Mesenchymal stem cell (in vitro differentiated cells and primary cell): ENCODE data around the gene OGFOD2.
A peak's percentile ranks its signal among the peaks of the same experiment; 100 is the strongest.

Source experiments
- DNase-seq: peaks from one replicate; pipeline ENCODE4 v3.0.0-alpha.2; 2013
- H2AFZ ChIP-seq: one replicate; pipeline ENCODE4 v1.6.1; 2013; ENCODE audit warnings: low read depth, mild to moderate bottlenecking, control low read depth, inconsistent platforms, low read length, moderate library complexity
- H2AK5ac ChIP-seq: 2 replicates; pipeline ENCODE4 v1.6.1; 2013; ENCODE audit warnings: low read length, moderate library complexity, mild to moderate bottlenecking, inconsistent platforms; ENCODE audit not compliant: severe bottlenecking
- H2BK120ac ChIP-seq: one replicate; pipeline ENCODE4 v1.6.1; 2013; ENCODE audit warnings: low read depth, mild to moderate bottlenecking, inconsistent platforms, low read length, moderate library complexity
- H2BK12ac ChIP-seq, 2 experiments: one replicate each; pipeline ENCODE4 v1.6.1; 2013; ENCODE audit warnings: inconsistent platforms in 2 of 2, low read length in 2 of 2, mild to moderate bottlenecking in 2 of 2, moderate library complexity in 2 of 2, control low read depth in 1 of 2
- H2BK15ac ChIP-seq: one replicate; pipeline ENCODE4 v1.6.1; 2013; ENCODE audit warnings: mild to moderate bottlenecking, low read depth, inconsistent platforms; ENCODE audit not compliant: poor library complexity, severe bottlenecking
- H2BK5ac ChIP-seq: 2 replicates; pipeline ENCODE4 v1.6.1; 2013; ENCODE audit warnings: low read depth, mild to moderate bottlenecking, low read length, control low read depth, inconsistent platforms; ENCODE audit not compliant: poor library complexity, severe bottlenecking
- H3K14ac ChIP-seq, 2 experiments: one replicate each; pipeline ENCODE4 v1.6.1; 2013; ENCODE audit warnings: inconsistent platforms in 2 of 2, low read length in 2 of 2, control low read depth in 1 of 2, mild to moderate bottlenecking in 1 of 2, moderate library complexity in 1 of 2
- H3K18ac ChIP-seq, 2 experiments: one replicate each; pipeline ENCODE4 v1.6.1; 2013; ENCODE audit warnings: inconsistent platforms in 2 of 2, low read length in 2 of 2, control low read depth in 1 of 2, low read depth in 1 of 2, mild to moderate bottlenecking in 1 of 2
- H3K23ac ChIP-seq, 2 experiments: one replicate each; pipeline ENCODE4 v1.6.1; 2013; ENCODE audit warnings: inconsistent platforms in 2 of 2, low read length in 2 of 2, mild to moderate bottlenecking in 2 of 2, moderate library complexity in 2 of 2, control low read depth in 1 of 2
- H3K27ac ChIP-seq: 2 replicates; pipeline ENCODE4 v1.5.1; 2013; ENCODE audit warnings: mild to moderate bottlenecking, moderate library complexity, low read length, control low read depth, inconsistent platforms; ENCODE audit not compliant: poor library complexity, severe bottlenecking
- H3K27me3 ChIP-seq, 2 experiments: 2 replicates each; pipeline versions ENCODE4 v1.6.1 to v1.7.0; 2013; ENCODE audit warnings: low read length in 2 of 2, mild to moderate bottlenecking in 2 of 2, moderate library complexity in 2 of 2, control low read depth in 1 of 2, inconsistent platforms in 1 of 2; ENCODE audit not compliant: control insufficient read depth in 1 of 2, insufficient read depth in 1 of 2
- H3K36me3 ChIP-seq, 2 experiments: 2 replicates each; pipeline versions ENCODE4 v1.6.1 to v1.7.0; 2013; ENCODE audit warnings: low read length in 2 of 2, control low read depth in 1 of 2, inconsistent platforms in 1 of 2, low read depth in 1 of 2, mild to moderate bottlenecking in 1 of 2; ENCODE audit not compliant: insufficient read depth in 2 of 2, control insufficient read depth in 1 of 2
- H3K4ac ChIP-seq, 2 experiments: one replicate each; pipeline ENCODE4 v1.6.1; 2013; ENCODE audit warnings: inconsistent platforms in 2 of 2, low read length in 2 of 2, mild to moderate bottlenecking in 2 of 2, moderate library complexity in 2 of 2, control low read depth in 1 of 2, low read depth in 1 of 2
- H3K4me1 ChIP-seq: 2 replicates; pipeline ENCODE4 v1.6.1; 2013; ENCODE audit warnings: low read depth, low read length, control low read depth; ENCODE audit not compliant: control insufficient read depth, insufficient read depth
- H3K4me2 ChIP-seq: 2 replicates; pipeline ENCODE4 v1.6.1; 2013; ENCODE audit warnings: low read length, mild to moderate bottlenecking, inconsistent platforms; ENCODE audit not compliant: poor library complexity, severe bottlenecking
- H3K4me3 ChIP-seq, 2 experiments: 2 replicates each; pipeline versions ENCODE4 v1.5.1 to v1.7.0; 2013; ENCODE audit warnings: low read length in 2 of 2, mild to moderate bottlenecking in 2 of 2, control low read depth in 1 of 2, low read depth in 1 of 2; ENCODE audit not compliant: insufficient read depth in 1 of 2
- H3K79me1 ChIP-seq: replicated peaks from 2 replicates; pipeline ENCODE4 v1.6.1; 2013; ENCODE audit warnings: mild to moderate bottlenecking, control low read depth, low read length, inconsistent platforms; ENCODE audit not compliant: poor library complexity, severe bottlenecking
- H3K9ac ChIP-seq: 2 replicates; pipeline ENCODE4 v1.7.0; 2013; ENCODE audit warnings: mild to moderate bottlenecking, low read length, moderate library complexity
- H3K9me3 ChIP-seq: 2 replicates; pipeline ENCODE4 v1.7.0; 2013; ENCODE audit warnings: mild to moderate bottlenecking, low read length; ENCODE audit not compliant: control insufficient read depth
- H4K8ac ChIP-seq: one replicate; pipeline ENCODE4 v1.6.1; 2013; ENCODE audit warnings: inconsistent platforms, mild to moderate bottlenecking, low read length, moderate library complexity
- H4K91ac ChIP-seq: one replicate; pipeline ENCODE4 v1.6.1; 2013; ENCODE audit warnings: mild to moderate bottlenecking, low read length, inconsistent platforms
- WGBS: methylation state at CpG from one replicate; pipeline ENCODE4 v1.1.7; 2013; ENCODE audit warnings: mixed read lengths; 5-methylcytosine and 5-hydroxymethylcytosine counted together

Gene OGFOD2

DNA sequence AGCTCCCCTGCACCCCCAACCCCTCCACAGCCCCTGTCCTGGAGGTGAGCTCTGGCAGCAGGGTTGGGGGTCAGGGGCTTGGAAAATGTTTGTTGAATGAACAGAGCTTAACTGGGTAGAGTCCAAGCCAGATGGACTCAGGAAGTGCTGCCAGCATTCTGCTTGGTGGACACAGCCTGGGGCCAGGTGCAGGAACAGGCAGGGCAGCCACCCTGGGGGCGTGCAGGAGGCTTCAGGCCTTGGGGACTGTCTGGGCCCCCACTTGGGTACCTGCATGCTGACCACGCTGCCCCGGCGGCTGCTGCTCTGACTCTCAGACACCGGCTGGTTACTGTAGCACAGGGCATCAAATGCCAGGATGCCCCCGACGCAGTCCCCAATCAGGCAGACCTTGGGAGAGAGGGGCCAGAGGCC is 21.2 kb downstream of the OGFOD2 start:
- no peak overlapping the region for H2BK120ac ChIP-seq
- no peak overlapping the region for H3K23ac ChIP-seq
- H3K36me3 ChIP-seq = peaks cover 25 to 51% of the 10 kb centered on the region in 2 experiments
- no peak overlapping the region for H4K8ac ChIP-seq
- H3K27ac ChIP-seq = no peak overlapping the region
- peaks cover 5% of the 10 kb centered on the region for H3K4me1 ChIP-seq
- no peaks in the 10 kb centered on the region for H3K79me1 ChIP-seq
- no peak for DNase-seq
- no peaks in the 10 kb centered on the region for H3K27me3 ChIP-seq
- no peak overlapping the region for H3K18ac ChIP-seq
- H3K4ac ChIP-seq = no peak overlapping the region
- no peak overlapping the region for H2BK15ac ChIP-seq
- no peak overlapping the region for H4K91ac ChIP-seq
- H2BK12ac ChIP-seq = no peak overlapping the region
- H2BK5ac ChIP-seq = no peak overlapping the region
- no peak overlapping the region for H2AK5ac ChIP-seq
- no peak overlapping the region for H2AFZ ChIP-seq
- H3K14ac ChIP-seq = no peak overlapping the region
- no peak overlapping the region for H3K4me2 ChIP-seq
- 96% methylated on average over 7 of the region's 7 CpGs for WGBS
- no peak overlapping the region for H3K9ac ChIP-seq
- H3K4me3 ChIP-seq = no peak overlapping the region
- no peaks in the 10 kb centered on the region for H3K9me3 ChIP-seq

- Histone ChIP-seq H2BK15ac (no peak overlapping the region), H2AFZ (no peak overlapping the region), H3K23ac (no peak overlapping the region), H3K9me3 (no peaks in the 10 kb centered on the region), H3K4me2 (no peak overlapping the region), H3K79me1 (no peaks in the 10 kb centered on the region), H3K36me3 (peaks cover 22 to 51% of the 10 kb centered on the region in 2 experiments), H3K9ac (no peak overlapping the region), H3K4ac (no peak overlapping the region), H3K18ac (no peak overlapping the region), H3K4me3 (no peak overlapping the region), H2AK5ac (no peak overlapping the region), H3K4me1 (peaks cover 5% of the 10 kb centered on the region), H3K14ac (no peak overlapping the region), H2BK120ac (no peak overlapping the region), H2BK5ac (no peak overlapping the region), H3K27me3 (no peaks in the 10 kb centered on the region), H4K91ac (no peak overlapping the region), H4K8ac (no peak overlapping the region), H2BK12ac (no peak overlapping the region), H3K27ac (no peak overlapping the region)
- 96% methylated on average over 15 of the region's 16 CpGs for WGBS
- no peak for DNase-seq
These were observed 21.7 kb downstream of the OGFOD2 start for GRCh38 chr12:122996621-122997342.

- peaks cover 5% of the 10 kb centered on the region for H3K4me1 ChIP-seq
- H3K4me2 ChIP-seq = no peak overlapping the region
- no peak overlapping the region for H2BK5ac ChIP-seq
- no peaks in the 10 kb centered on the region for H3K9me3 ChIP-seq
- H3K9ac ChIP-seq = no peak overlapping the region
- no peak overlapping the region for H3K14ac ChIP-seq
- H3K4ac ChIP-seq = no peak overlapping the region
- H3K27ac ChIP-seq = no peak overlapping the region
- no peak overlapping the region for H3K4me3 ChIP-seq
- peaks cover 22 to 48% of the 10 kb centered on the region in 2 experiments for H3K36me3 ChIP-seq
- 97% methylated on average over 25 of the region's 25 CpGs for WGBS
- H3K23ac ChIP-seq = no peak overlapping the region
- H2AK5ac ChIP-seq = no peak overlapping the region
- H4K8ac ChIP-seq = no peak overlapping the region
- DNase-seq = no peak
- H2BK120ac ChIP-seq = no peak overlapping the region
- no peak overlapping the region for H3K18ac ChIP-seq
- H3K79me1 ChIP-seq = no peaks in the 10 kb centered on the region
- no peak overlapping the region for H2BK12ac ChIP-seq
- H3K27me3 ChIP-seq = no peaks in the 10 kb centered on the region
- no peak overlapping the region for H4K91ac ChIP-seq
- no peak overlapping the region for H2BK15ac ChIP-seq
- H2AFZ ChIP-seq = no peak overlapping the region
These were observed 22.6 kb downstream of the OGFOD2 start for GRCh38 chr12:122997343-122998250.

DNA sequence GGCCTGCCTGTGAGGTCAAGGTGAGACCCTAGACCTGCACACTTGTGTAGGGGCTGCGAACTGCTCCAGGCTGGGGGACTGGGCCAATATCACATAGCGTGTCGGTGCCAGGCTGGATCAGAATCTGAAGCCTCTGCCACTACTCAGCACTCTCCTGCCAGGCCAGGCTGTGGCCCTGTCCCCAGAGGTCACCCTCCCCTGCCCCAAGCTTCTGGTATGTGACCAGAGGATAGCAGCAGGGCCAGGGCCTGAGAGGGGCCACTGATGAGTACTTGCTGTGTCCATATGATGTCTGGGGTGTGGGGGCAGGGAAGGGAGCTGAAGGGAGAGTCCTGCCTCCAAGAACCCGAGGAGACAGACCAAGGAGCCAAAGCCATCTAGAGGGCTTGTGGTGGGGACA is 23.3 kb downstream of the OGFOD2 start:
- no peak overlapping the region for H2BK12ac ChIP-seq
- no peak for DNase-seq
- H2BK5ac ChIP-seq = no peak overlapping the region
- no peak overlapping the region for H3K27ac ChIP-seq
- no peaks in the 10 kb centered on the region for H3K79me1 ChIP-seq
- no peak overlapping the region for H3K23ac ChIP-seq
- no peak overlapping the region for H3K4me2 ChIP-seq
- no peak overlapping the region for H3K18ac ChIP-seq
- no peak overlapping the region for H3K4me3 ChIP-seq
- no peak overlapping the region for H2AK5ac ChIP-seq
- H4K91ac ChIP-seq = peak overlapping the region; percentile 11
- H4K8ac ChIP-seq = no peak overlapping the region
- peaks cover 5% of the 10 kb centered on the region for H3K4me1 ChIP-seq
- no peak overlapping the region for H2BK15ac ChIP-seq
- H2BK120ac ChIP-seq = no peak overlapping the region
- no peaks in the 10 kb centered on the region for H3K27me3 ChIP-seq
- WGBS = 97% methylated on average over 4 of the region's 4 CpGs
- no peak overlapping the region for H3K9ac ChIP-seq
- no peak overlapping the region for H3K4ac ChIP-seq
- H3K14ac ChIP-seq = no peak overlapping the region
- peaks cover 22 to 48% of the 10 kb centered on the region in 2 experiments for H3K36me3 ChIP-seq
- H2AFZ ChIP-seq = no peak overlapping the region
- H3K9me3 ChIP-seq = no peaks in the 10 kb centered on the region
